WTC11 (cell line): ENCODE results near the gene FES. TPM values are rescaled to one million over a fixed set of nuclear protein-coding genes. Genes with fewer than 3 reads are reported as not detected.

Experiments
- ATAC-seq: fragments of 200-7000 bp; cut with Tn5 transposase; 2 replicates; pipeline ENCODE4 v1.10.0; 2021; ENCODE audit warnings: mild to moderate bottlenecking, moderate library complexity
- CTCF ChIA-PET: fragments of 300-600 bp; sonication (Branson Sonifier 250); formaldehyde crosslinking; loops from one replicate; lab custom pipeline; 2021; ENCODE audit warnings: antibody characterized with exemption; lab: Charles Lee
- POLR2A ChIA-PET: fragments of 350-600 bp; sonication (Branson Sonifier 250); formaldehyde crosslinking; loops from one replicate; lab custom pipeline; 2021; ENCODE audit warnings: antibody characterized with exemption; lab: Charles Lee
- DNase-seq: peaks from one replicate; pipeline ENCODE4 v3.0.0; 2021; ENCODE audit warnings: low spot score
- H3K27ac Mint-ChIP-seq: 2 replicates; pipeline ENCODE4 v1.8.0; 2021; ENCODE audit warnings: mixed read lengths
- H3K27me3 Mint-ChIP-seq: 2 replicates; pipeline ENCODE4 v1.8.0; 2021; ENCODE audit warnings: low read depth, mild to moderate bottlenecking, moderate library complexity, mixed read lengths
- H3K36me3 Mint-ChIP-seq: 2 replicates; pipeline ENCODE4 v1.8.0; 2021; ENCODE audit warnings: mixed read lengths
- H3K4me1 Mint-ChIP-seq: 2 replicates; pipeline ENCODE4 v1.8.0; 2022; ENCODE audit warnings: mixed read lengths
- H3K4me3 Mint-ChIP-seq: 2 replicates; pipeline ENCODE4 v1.8.0; 2021; ENCODE audit warnings: mild to moderate bottlenecking, moderate library complexity, mixed read lengths
- H3K9me3 Mint-ChIP-seq: 2 replicates; pipeline ENCODE4 v1.8.0; 2021; ENCODE audit warnings: mixed read lengths
- CBFB ChIP-seq: sonication (generic); formaldehyde crosslinking; IDR thresholded peaks from 2 replicates; pipeline ENCODE4 v1.8.1; 2022; ENCODE audit warnings: mild to moderate bottlenecking, low read depth, missing genetic modification reagents
- CREB1 ChIP-seq: sonication (generic); formaldehyde crosslinking; IDR thresholded peaks from 2 replicates; pipeline ENCODE4 v1.8.0; 2023; ENCODE audit warnings: mild to moderate bottlenecking, missing genetic modification reagents
- ESRRA ChIP-seq: sonication (generic); formaldehyde crosslinking; IDR thresholded peaks from 2 replicates; pipeline ENCODE4 v1.8.1; 2022; ENCODE audit warnings: mild to moderate bottlenecking, missing genetic modification reagents, borderline replicate concordance
- JUN ChIP-seq: sonication (generic); formaldehyde crosslinking; IDR thresholded peaks from 2 replicates; pipeline ENCODE4 v1.8.0; 2023; ENCODE audit warnings: mild to moderate bottlenecking, missing genetic modification reagents
- MYBL2 ChIP-seq: sonication (generic); formaldehyde crosslinking; IDR thresholded peaks from 2 replicates; pipeline ENCODE4 v1.8.1; 2023; ENCODE audit warnings: mild to moderate bottlenecking, moderate library complexity, missing genetic modification reagents
- NFE2L1 ChIP-seq: sonication (generic); formaldehyde crosslinking; IDR thresholded peaks from 2 replicates; pipeline ENCODE4 v1.8.1; 2023; ENCODE audit warnings: missing genetic modification reagents
- NFYB ChIP-seq: sonication (generic); formaldehyde crosslinking; conservative IDR thresholded peaks from 2 replicates; pipeline ENCODE4 v1.8.0; 2022; ENCODE audit warnings: low read depth, missing genetic modification reagents
- OVOL2 ChIP-seq: fragments of 250-450 bp; sonication (Bioruptor Pico); IDR thresholded peaks from 2 replicates; pipeline ENCODE4 v1.9.0; 2021; ENCODE audit warnings: mild to moderate bottlenecking, borderline replicate concordance
- PRRX2 ChIP-seq: fragments of 250-450 bp; sonication (Bioruptor Pico); IDR thresholded peaks from 2 replicates; pipeline ENCODE4 v1.8.0; 2021; ENCODE audit warnings: mild to moderate bottlenecking
- SP1 ChIP-seq: sonication (generic); formaldehyde crosslinking; conservative IDR thresholded peaks from 2 replicates; pipeline ENCODE4 v1.8.1; 2022; ENCODE audit warnings: missing genetic modification reagents
- TCF7 ChIP-seq: sonication (generic); formaldehyde crosslinking; IDR thresholded peaks from 2 replicates; pipeline ENCODE4 v1.8.0; 2022; ENCODE audit warnings: mild to moderate bottlenecking, low read depth, missing genetic modification reagents, moderate library complexity
- TP53 ChIP-seq: sonication (generic); formaldehyde crosslinking; IDR thresholded peaks from 2 replicates; pipeline ENCODE4 v1.8.1; 2023; ENCODE audit warnings: mild to moderate bottlenecking, missing genetic modification reagents
- ZNF121 ChIP-seq: sonication (generic); formaldehyde crosslinking; IDR thresholded peaks from 2 replicates; pipeline ENCODE4 v1.8.0; 2023; ENCODE audit warnings: missing genetic modification reagents
- ZNF232 ChIP-seq: sonication (generic); formaldehyde crosslinking; IDR thresholded peaks from 2 replicates; pipeline ENCODE4 v1.8.0; 2022; ENCODE audit warnings: mild to moderate bottlenecking, missing genetic modification reagents
- ZNF396 ChIP-seq: fragments of 250-450 bp; sonication (Bioruptor Pico); IDR thresholded peaks from 2 replicates; pipeline ENCODE4 v1.8.0; 2021; ENCODE audit warnings: mild to moderate bottlenecking, moderate library complexity, borderline replicate concordance
- ZNF423 ChIP-seq: fragments of 250-450 bp; sonication (Bioruptor Pico); IDR thresholded peaks from 2 replicates; pipeline ENCODE4 v2.1.2; 2022; ENCODE audit warnings: mild to moderate bottlenecking, moderate library complexity
- ZNF671 ChIP-seq: fragments of 250-450 bp; sonication (Bioruptor Pico); IDR thresholded peaks from 2 replicates; pipeline ENCODE4 v1.8.0; 2021; ENCODE audit warnings: mild to moderate bottlenecking
- total RNA-seq: library from RNA; stranded (reverse); gene quantifications from 3 replicates; pipeline ENCODE4 v1.2.3, GENCODE V29; 2021
- TF ChIP-seq, protein P1 (sequence below): sonication (generic); formaldehyde crosslinking; conservative IDR thresholded peaks from 2 replicates; pipeline ENCODE4 v1.8.1; 2023; ENCODE audit warnings: mild to moderate bottlenecking, low read depth, missing genetic modification reagents, moderate library complexity
- TF ChIP-seq, protein P2 (sequence below): sonication (generic); formaldehyde crosslinking; IDR thresholded peaks from 2 replicates; pipeline ENCODE4 v1.8.1; 2023; ENCODE audit warnings: mild to moderate bottlenecking, missing genetic modification reagents, borderline replicate concordance
- TF ChIP-seq, protein P3 (sequence below): sonication (generic); formaldehyde crosslinking; IDR thresholded peaks from 2 replicates; pipeline ENCODE4 v1.8.0; 2022; ENCODE audit warnings: missing genetic modification reagents

The FES gene
- total RNA-seq, 1 experiment from 2014 or later: 10.0 TPM

DNA sequence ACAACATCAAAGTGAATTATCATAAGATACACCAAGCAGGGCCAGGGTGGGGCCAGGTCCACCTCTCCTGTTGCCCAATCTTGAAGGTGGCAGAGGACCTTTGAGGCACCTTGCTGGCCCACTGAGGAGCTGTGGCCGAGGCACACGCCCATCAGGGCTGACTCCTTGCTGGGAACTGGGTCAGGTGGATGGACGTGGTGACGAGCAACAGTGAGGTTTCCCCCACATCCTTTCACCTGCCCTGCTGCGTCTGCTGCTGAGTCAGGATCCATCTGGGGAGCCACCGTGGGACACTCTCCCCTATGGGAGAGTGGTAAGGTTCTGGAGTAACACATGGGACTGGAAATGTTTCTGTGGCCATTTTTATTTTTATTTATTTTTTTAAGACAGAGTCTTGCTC, 33.2 kb upstream of the FES start:
- ChIA-PET CTCF (no interaction called here), POLR2A (no interaction called here)
- ATAC-seq (no peak), DNase-seq (no peak)
- H3K4me3 Mint-ChIP-seq: no peak overlapping the region
- H3K27ac Mint-ChIP-seq: peak overlapping the region; percentile 44; the same call in 1 of the 2 replicates
- H3K9me3 Mint-ChIP-seq: peaks cover 10% of the 10 kb centered on the region; the same call in 1 of the 2 replicates
- H3K4me1 Mint-ChIP-seq: no peaks in the 10 kb centered on the region
- TF ChIP-seq CREB1 (no peak), ZNF671 (no peak), JUN (CRISPR knock-in tag) (no peak), ZNF423 (CRISPR knock-in tag) (no peak), ZNF396 (CRISPR knock-in tag) (no peak), PRRX2 (CRISPR knock-in tag) (no peak), CBFB (no peak), TCF7 (CRISPR knock-in tag) (no peak), NFE2L1 (CRISPR knock-in tag) (no peak), ZNF232 (CRISPR knock-in tag) (no peak), MYBL2 (CRISPR knock-in tag) (no peak), OVOL2 (CRISPR knock-in tag) (no peak), TP53 (CRISPR knock-in tag) (no peak), ZNF121 (CRISPR knock-in tag) (no peak), SP1 (CRISPR knock-in tag) (no peak), ESRRA (CRISPR knock-in tag) (no peak), NFYB (no peak)
- TF ChIP-seq, protein P1, sequence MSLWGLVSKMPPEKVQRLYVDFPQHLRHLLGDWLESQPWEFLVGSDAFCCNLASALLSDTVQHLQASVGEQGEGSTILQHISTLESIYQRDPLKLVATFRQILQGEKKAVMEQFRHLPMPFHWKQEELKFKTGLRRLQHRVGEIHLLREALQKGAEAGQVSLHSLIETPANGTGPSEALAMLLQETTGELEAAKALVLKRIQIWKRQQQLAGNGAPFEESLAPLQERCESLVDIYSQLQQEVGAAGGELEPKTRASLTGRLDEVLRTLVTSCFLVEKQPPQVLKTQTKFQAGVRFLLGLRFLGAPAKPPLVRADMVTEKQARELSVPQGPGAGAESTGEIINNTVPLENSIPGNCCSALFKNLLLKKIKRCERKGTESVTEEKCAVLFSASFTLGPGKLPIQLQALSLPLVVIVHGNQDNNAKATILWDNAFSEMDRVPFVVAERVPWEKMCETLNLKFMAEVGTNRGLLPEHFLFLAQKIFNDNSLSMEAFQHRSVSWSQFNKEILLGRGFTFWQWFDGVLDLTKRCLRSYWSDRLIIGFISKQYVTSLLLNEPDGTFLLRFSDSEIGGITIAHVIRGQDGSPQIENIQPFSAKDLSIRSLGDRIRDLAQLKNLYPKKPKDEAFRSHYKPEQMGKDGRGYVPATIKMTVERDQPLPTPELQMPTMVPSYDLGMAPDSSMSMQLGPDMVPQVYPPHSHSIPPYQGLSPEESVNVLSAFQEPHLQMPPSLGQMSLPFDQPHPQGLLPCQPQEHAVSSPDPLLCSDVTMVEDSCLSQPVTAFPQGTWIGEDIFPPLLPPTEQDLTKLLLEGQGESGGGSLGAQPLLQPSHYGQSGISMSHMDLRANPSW (CRISPR knock-in tag): no peak
- TF ChIP-seq, protein P2, sequence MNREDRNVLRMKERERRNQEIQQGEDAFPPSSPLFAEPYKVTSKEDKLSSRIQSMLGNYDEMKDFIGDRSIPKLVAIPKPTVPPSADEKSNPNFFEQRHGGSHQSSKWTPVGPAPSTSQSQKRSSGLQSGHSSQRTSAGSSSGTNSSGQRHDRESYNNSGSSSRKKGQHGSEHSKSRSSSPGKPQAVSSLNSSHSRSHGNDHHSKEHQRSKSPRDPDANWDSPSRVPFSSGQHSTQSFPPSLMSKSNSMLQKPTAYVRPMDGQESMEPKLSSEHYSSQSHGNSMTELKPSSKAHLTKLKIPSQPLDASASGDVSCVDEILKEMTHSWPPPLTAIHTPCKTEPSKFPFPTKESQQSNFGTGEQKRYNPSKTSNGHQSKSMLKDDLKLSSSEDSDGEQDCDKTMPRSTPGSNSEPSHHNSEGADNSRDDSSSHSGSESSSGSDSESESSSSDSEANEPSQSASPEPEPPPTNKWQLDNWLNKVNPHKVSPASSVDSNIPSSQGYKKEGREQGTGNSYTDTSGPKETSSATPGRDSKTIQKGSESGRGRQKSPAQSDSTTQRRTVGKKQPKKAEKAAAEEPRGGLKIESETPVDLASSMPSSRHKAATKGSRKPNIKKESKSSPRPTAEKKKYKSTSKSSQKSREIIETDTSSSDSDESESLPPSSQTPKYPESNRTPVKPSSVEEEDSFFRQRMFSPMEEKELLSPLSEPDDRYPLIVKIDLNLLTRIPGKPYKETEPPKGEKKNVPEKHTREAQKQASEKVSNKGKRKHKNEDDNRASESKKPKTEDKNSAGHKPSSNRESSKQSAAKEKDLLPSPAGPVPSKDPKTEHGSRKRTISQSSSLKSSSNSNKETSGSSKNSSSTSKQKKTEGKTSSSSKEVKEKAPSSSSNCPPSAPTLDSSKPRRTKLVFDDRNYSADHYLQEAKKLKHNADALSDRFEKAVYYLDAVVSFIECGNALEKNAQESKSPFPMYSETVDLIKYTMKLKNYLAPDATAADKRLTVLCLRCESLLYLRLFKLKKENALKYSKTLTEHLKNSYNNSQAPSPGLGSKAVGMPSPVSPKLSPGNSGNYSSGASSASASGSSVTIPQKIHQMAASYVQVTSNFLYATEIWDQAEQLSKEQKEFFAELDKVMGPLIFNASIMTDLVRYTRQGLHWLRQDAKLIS (CRISPR knock-in tag): no peak
- TF ChIP-seq, protein P3, sequence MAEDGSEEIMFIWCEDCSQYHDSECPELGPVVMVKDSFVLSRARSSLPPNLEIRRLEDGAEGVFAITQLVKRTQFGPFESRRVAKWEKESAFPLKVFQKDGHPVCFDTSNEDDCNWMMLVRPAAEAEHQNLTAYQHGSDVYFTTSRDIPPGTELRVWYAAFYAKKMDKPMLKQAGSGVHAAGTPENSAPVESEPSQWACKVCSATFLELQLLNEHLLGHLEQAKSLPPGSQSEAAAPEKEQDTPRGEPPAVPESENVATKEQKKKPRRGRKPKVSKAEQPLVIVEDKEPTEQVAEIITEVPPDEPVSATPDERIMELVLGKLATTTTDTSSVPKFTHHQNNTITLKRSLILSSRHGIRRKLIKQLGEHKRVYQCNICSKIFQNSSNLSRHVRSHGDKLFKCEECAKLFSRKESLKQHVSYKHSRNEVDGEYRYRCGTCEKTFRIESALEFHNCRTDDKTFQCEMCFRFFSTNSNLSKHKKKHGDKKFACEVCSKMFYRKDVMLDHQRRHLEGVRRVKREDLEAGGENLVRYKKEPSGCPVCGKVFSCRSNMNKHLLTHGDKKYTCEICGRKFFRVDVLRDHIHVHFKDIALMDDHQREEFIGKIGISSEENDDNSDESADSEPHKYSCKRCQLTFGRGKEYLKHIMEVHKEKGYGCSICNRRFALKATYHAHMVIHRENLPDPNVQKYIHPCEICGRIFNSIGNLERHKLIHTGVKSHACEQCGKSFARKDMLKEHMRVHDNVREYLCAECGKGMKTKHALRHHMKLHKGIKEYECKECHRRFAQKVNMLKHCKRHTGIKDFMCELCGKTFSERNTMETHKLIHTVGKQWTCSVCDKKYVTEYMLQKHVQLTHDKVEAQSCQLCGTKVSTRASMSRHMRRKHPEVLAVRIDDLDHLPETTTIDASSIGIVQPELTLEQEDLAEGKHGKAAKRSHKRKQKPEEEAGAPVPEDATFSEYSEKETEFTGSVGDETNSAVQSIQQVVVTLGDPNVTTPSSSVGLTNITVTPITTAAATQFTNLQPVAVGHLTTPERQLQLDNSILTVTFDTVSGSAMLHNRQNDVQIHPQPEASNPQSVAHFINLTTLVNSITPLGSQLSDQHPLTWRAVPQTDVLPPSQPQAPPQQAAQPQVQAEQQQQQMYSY: no peak
- no peaks in the 10 kb centered on the region for H3K27me3 Mint-ChIP-seq
- no peaks in the 10 kb centered on the region for H3K36me3 Mint-ChIP-seq
